Measurements from ENCODE around the gene MEG3. TPM values are rescaled to one million over a fixed set of nuclear protein-coding genes. Genes with fewer than 3 reads are reported as not detected.

The MEG3 gene
- total RNA-seq, 1 experiment from 2014 or later, result 62.4 TPM

DNA sequence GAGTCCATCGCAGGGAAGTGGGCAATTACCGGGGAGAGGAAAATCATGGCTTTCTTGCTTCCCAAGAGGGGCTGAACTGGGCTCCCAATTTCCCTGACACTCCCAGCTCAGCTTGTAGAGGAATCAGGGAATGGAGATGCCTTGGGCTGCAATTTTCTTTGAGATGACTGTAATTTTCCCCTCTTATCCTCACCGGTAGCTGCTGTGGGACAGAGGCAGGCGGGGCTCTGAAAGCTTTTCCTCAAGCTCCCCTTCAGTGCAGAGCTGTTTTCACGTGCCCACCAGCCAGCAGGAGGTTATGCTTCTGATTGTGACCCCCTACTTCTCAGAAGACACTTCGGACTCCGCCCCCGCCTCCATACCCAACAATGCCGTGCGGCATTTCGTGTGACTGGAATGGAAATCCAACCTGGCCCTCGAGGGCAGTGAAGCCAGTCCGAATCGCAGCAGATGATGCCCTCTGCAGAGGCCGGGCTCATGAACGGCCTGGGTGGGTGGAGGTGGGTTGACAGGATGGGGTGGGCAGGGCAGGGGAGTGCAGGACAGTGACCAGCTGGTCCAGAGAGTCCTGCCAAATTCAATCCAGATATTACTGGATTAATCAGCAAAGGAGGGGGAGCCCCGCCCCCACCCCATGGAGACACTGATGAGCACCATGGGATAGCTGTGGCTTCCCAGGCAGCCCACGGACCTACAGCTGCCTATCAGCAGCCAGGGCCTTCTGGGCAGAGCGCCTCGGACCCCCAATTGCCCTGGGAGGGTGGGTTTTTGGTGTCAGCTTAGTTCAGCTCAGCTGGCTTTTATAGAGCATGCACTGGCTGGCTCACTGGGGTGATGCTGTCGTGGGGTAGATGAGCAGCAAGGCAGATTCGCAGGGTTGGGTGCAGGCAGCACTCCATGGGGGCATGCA, 40.0 kb downstream of the MEG3 start:
- Histone ChIP-seq H3K4me1 (ENCODE audit: control insufficient read depth, insufficient read depth, low read length) (no peaks in the 10 kb centered on the region), H3K27ac (ENCODE audit: low read length) (no peak overlapping the region), H3K9me3 (ENCODE audit: control insufficient read depth, insufficient read depth, low read depth, low read length) (no peaks in the 10 kb centered on the region), H3K36me3 (ENCODE audit: control insufficient read depth, insufficient read depth, low read length) (no peaks in the 10 kb centered on the region), H3K27me3 (ENCODE audit: control insufficient read depth, insufficient read depth, low read length) (no peaks in the 10 kb centered on the region), H3K4me3 (ENCODE audit: low read depth in 2 of 2, low read length in 2 of 2) (no peak overlapping the region)
- DNase-seq (ENCODE audit: low read depth, low spot score) (no peak), ATAC-seq (no peak)
- ChIA-PET POLR2A (no interaction called here), CTCF (no interaction called here)
- TF ChIP-seq POLR2AphosphoS5 (IDR thresholded peaks at IDR 0.05; ENCODE audit: low read depth, low read length) (no peak), SIN3A (IDR thresholded peaks at IDR 0.05; ENCODE audit: borderline replicate concordance, insufficient read depth, low read depth, low read length) (no peak), TCF7L2 (IDR thresholded peaks at IDR 0.05; ENCODE audit: low read depth, low read length) (no peak)
- TF ChIP-seq, protein P1, sequence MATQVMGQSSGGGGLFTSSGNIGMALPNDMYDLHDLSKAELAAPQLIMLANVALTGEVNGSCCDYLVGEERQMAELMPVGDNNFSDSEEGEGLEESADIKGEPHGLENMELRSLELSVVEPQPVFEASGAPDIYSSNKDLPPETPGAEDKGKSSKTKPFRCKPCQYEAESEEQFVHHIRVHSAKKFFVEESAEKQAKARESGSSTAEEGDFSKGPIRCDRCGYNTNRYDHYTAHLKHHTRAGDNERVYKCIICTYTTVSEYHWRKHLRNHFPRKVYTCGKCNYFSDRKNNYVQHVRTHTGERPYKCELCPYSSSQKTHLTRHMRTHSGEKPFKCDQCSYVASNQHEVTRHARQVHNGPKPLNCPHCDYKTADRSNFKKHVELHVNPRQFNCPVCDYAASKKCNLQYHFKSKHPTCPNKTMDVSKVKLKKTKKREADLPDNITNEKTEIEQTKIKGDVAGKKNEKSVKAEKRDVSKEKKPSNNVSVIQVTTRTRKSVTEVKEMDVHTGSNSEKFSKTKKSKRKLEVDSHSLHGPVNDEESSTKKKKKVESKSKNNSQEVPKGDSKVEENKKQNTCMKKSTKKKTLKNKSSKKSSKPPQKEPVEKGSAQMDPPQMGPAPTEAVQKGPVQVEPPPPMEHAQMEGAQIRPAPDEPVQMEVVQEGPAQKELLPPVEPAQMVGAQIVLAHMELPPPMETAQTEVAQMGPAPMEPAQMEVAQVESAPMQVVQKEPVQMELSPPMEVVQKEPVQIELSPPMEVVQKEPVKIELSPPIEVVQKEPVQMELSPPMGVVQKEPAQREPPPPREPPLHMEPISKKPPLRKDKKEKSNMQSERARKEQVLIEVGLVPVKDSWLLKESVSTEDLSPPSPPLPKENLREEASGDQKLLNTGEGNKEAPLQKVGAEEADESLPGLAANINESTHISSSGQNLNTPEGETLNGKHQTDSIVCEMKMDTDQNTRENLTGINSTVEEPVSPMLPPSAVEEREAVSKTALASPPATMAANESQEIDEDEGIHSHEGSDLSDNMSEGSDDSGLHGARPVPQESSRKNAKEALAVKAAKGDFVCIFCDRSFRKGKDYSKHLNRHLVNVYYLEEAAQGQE (IDR thresholded peaks at IDR 0.05; ENCODE audit: insufficient read depth in 1 of 2, low read depth in 2 of 2, low read length in 1 of 2), result no peak
- TF ChIP-seq, protein P2, sequence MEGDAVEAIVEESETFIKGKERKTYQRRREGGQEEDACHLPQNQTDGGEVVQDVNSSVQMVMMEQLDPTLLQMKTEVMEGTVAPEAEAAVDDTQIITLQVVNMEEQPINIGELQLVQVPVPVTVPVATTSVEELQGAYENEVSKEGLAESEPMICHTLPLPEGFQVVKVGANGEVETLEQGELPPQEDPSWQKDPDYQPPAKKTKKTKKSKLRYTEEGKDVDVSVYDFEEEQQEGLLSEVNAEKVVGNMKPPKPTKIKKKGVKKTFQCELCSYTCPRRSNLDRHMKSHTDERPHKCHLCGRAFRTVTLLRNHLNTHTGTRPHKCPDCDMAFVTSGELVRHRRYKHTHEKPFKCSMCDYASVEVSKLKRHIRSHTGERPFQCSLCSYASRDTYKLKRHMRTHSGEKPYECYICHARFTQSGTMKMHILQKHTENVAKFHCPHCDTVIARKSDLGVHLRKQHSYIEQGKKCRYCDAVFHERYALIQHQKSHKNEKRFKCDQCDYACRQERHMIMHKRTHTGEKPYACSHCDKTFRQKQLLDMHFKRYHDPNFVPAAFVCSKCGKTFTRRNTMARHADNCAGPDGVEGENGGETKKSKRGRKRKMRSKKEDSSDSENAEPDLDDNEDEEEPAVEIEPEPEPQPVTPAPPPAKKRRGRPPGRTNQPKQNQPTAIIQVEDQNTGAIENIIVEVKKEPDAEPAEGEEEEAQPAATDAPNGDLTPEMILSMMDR (IDR thresholded peaks at IDR 0.05), result no peak
- intact Hi-C loops (cut with micrococcal nuclease; ENCODE audit: unreplicated experiment), result no loop called here
- BruUV-seq (replicated peaks), result no TSS peak
- in situ Hi-C loops (cut with HindIII; ENCODE audit: low pct_unique_long_range_greater_than_20kb, low sequenced_read_pairs), result no loop called here

DNA sequence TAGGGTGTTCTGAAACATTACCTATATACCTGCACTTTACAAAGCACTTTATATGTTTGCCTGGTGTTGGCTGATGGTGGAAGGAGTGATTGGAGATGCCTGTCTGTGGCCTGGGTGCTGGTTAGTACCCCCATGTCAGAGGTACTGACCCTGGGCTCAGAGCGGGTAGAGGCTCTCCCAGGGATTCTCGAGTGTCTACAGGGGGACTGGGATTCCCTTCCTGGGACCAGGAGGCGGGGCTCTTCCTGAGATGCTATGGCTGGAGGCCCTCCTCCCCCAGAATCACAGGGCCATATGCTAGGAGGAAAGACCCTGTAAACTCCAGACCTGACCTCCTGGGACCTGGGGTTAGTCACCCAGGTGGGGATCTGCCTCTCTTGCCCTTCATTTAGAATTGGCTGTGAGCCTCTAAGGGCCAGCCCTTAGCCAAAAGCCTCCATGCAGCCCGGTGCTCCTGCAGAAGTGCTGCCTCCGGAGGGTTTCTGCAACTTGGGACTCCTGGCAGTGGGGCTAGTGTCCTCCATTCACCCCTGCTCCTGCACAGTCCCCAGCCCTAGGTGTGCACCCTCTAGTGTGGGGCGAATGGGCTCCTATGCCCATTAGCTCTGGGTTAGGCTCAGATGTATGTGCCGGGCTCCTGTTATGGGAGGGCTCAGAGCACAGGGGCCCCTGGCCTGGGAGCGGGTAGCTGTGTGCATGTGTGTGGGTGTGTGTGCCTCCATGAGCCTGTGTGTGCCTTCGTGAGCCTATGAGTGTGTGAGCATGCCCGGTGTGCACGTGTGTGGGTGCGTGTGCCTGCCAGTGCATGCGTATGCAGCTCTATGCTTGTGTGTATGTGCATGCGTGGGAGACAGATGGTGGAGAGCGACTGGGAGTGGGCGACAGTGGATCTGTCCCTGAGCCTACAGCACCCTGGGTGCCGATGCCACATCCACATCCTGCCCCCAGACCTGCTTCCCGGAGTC, 41.0 kb downstream of the MEG3 start:
- Histone ChIP-seq H3K27me3 (ENCODE audit: control insufficient read depth, insufficient read depth, low read length) (no peaks in the 10 kb centered on the region), H3K4me1 (ENCODE audit: control insufficient read depth, insufficient read depth, low read length) (no peaks in the 10 kb centered on the region), H3K36me3 (ENCODE audit: control insufficient read depth, insufficient read depth, low read length) (no peaks in the 10 kb centered on the region), H3K4me3 (ENCODE audit: low read depth in 2 of 2, low read length in 2 of 2) (no peak overlapping the region), H3K27ac (ENCODE audit: low read length) (no peak overlapping the region), H3K9me3 (ENCODE audit: control insufficient read depth, insufficient read depth, low read depth, low read length) (no peaks in the 10 kb centered on the region)
- ChIA-PET POLR2A (no interaction called here), CTCF (no interaction called here)
- in situ Hi-C loops (cut with HindIII; ENCODE audit: low pct_unique_long_range_greater_than_20kb, low sequenced_read_pairs) (no loop called here), intact Hi-C loops (cut with micrococcal nuclease; ENCODE audit: unreplicated experiment) (no loop called here)
- ATAC-seq, result peak; percentile 32
- no peak for DNase-seq (ENCODE audit: low read depth, low spot score)
- TF ChIP-seq TCF7L2 (IDR thresholded peaks at IDR 0.05; ENCODE audit: low read depth, low read length) (no peak), SIN3A (IDR thresholded peaks at IDR 0.05; ENCODE audit: borderline replicate concordance, insufficient read depth, low read depth, low read length) (no peak), POLR2AphosphoS5 (IDR thresholded peaks at IDR 0.05; ENCODE audit: low read depth, low read length) (no peak)
- TF ChIP-seq, protein P1 (IDR thresholded peaks at IDR 0.05; ENCODE audit: insufficient read depth in 1 of 2, low read depth in 2 of 2, low read length in 1 of 2), result no peak
- TF ChIP-seq, protein P2 (IDR thresholded peaks at IDR 0.05), result no peak
- no TSS peak for BruUV-seq (replicated peaks)

Measured in Panc1 (cell line).